GM12892 (cell line): Measurements from ENCODE around the gene STK11IP.

ENCODE experiments used
- POLR2A ChIP-seq: IDR thresholded peaks from 2 replicates; pipeline ENCODE4 v1.6.1; 2011; ENCODE audit warnings: low read depth, low read length, control low read depth
- POLR2AphosphoS5 ChIP-seq: IDR thresholded peaks from 2 replicates; pipeline ENCODE4 v1.6.1; 2011; ENCODE audit warnings: low read depth, low read length, control low read depth

GRCh38 chr2:219581346-219581745 is 16.3 kb upstream of the STK11IP start:
- TF ChIP-seq POLR2AphosphoS5 (no peak), POLR2A (no peak)
